ENCODE data around the gene PLCD3.
"Not testable (repeated sequence)": the region's sequence is repeated elsewhere in the genome, so short reads cannot be mapped to it uniquely, and the experiment has no call there.

Gene PLCD3

DNA sequence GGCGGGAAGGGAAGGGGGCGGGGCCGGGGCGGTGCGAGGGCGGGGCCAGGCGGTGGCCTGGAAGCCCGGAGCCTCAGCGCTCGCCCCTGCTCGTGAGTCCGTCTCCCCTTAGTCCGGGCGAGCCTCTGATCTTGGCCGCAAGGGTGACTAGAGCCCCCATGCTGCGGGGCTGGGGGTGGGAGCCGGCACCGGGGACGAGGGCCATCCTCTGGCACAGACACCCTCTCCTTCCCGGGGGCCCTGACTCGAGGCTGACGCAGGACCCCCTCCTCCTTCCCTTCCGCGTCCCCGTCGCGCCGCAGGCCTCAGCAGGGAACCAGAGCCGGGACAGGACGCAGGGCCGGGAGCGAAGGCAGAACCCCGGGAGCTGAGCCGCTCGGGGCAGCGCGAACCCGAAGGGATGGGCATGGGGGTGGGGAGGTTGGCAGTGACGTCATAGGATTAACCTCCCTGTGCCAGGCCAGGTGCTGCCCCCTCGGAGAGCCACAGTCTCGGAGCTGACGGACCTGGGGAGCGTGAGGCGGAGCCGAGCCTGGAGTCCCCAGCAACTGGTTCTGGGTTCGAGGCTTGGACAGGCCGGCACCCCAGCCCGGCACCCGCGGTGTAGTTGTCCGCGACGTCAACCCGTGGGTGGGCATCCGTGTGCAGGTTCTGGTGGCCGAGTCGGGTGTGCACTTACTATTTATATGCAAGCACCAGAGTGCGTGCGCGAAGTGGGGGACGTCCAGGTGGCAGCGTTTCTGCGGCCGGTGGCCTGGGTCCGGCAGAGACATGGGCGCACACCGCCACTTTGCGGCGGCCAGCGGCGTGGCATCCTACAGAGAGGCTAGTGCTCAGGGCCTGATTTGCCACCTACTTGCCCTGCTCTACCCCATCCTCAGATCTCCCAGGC, 503 bp upstream of the PLCD3 start:
- DNase-seq (ENCODE audit: low spot score), result peak; percentile 80

DNA sequence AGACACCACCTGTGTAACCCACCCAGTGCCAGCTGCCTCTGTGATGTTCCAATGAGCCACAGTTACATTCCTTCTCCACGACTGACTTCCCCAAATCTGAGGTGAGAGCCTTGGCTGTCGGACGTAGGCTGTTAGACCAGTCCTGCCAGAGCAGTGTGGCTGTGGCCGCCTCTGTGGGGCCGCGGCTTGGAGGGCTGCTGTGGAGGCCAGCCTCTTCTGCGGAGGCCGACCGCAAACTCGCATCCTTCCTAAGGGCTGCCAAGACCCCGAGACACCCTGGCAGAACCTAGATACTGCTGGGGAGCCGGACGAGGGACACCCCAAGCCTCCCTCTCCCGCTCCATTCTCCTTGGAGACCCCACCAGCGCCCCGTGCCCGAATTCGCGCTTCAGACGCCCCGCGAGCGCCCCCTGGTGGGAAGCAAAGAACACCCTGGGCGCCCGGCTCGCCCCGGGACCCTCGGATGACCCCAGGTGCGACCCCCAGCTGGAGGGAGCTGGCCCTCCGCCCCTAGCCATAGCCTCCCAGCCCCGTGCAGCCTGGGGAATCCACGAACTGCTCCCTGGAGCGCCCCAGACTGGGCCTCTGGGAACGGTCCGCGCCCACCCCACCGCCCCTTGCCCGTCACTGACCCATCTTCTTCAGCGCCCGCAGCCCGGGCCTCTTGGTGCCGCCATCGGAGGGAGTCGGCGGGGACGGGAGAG, 547 bp downstream of the PLCD3 start:
- no peak for DNase-seq (ENCODE audit: low spot score)

DNA sequence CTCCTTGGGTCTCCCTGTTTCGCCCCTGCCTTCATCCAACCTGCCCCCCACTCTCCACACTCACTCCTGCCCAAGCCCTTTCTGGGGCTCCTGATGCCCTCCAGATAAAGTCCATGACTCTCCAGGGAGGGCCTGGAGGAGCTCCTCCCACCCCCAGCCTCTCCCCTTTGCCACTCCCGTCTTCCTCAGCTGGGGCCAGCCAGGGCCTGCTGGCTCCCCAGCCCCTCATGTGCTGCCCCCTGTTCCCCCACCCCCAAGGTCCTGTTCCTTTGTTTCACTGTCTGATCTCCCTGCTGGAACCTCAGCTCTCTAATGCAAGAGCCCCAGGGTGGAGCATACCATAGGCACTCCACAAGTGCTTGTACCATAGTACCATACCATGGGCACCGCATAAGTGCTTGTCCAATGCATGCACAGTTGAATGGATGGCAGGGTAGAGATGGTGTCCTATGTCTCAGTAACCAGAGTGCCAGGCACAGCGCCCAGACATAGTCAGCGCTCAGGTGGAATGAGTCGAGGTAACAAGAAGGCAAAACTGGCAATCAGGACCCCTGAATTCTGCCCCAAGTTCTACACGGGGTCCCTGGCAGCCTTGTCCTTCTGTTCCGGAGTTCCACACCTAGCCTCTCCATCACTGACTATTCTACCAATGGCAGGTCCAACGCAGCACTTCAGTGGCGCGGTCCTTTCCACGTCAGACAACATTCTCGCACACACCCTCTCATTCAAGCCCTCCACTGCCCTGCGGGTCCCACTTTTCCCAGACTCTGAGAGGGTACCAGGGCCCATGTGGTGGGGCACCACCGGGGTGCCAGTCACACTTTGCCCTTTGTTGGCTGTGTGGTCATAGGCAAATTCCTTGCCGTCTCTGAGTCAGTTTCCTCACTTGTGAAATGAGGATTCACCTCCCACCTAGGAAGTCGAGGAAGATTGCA, 1.4 kb downstream of the PLCD3 start:
- DNase-seq (ENCODE audit: low spot score), result no peak

DNA sequence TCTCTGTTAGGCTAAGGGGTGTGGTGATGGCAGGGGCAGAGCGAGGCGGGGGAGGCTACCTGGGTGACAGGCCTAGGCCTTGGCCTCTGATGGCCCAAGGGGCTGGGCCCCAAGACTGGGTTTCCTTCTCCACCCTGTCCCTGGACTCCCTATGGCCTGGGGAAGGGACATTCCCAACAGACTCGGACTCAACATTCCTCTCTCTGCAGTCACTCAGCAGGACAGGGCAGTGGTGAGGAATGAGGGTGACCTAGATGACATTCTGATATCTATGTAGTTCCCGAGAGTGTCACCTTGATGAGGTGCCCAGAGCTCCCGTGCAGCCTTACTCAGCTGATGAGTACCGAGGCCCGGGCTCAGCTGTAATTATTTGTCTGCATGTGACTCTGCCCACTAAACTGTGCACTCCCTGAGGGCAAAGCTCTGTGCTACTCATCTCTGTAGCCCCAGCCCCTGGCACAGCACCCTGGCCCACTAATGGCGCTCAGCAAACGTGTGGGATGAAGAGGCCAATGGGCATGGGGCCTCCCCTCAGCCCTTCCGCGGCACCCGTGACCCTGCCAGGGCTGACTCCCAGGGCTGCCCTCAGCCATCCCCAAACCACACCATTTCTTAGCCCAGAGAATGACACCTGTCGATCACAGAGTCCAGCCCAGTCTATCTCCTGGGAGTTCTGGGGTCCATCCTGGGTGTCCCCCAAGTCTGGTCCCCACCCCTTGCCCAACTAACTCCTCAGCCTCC, 2.2 kb downstream of the PLCD3 start:
- no peak for DNase-seq (ENCODE audit: low spot score)

DNA sequence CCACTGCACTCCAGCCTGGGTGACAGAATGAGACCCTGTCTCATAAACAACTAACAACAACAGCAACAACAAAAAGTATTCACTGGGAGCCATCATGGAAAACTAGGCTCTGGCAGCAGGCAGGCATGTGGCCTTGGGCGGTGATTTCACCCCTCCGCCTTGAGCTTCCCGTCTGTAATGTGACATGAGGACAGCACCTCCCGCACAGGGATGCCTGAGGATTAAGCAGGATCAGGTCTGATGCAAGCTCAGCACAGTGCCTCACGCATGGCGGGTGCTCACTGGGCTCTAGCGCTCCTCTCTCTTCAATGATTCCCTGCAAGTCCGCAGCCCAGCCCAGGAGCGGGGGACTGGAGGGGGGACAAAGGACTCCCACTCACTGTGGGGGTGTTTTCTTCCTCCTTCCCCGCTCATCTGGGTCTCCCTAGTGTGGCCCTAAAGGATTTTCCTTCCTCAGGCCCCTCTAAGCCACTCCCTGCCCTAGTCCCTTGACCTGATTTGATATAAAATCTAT, 2.8 kb downstream of the PLCD3 start:
- DNase-seq (ENCODE audit: low spot score), result no peak

DNA sequence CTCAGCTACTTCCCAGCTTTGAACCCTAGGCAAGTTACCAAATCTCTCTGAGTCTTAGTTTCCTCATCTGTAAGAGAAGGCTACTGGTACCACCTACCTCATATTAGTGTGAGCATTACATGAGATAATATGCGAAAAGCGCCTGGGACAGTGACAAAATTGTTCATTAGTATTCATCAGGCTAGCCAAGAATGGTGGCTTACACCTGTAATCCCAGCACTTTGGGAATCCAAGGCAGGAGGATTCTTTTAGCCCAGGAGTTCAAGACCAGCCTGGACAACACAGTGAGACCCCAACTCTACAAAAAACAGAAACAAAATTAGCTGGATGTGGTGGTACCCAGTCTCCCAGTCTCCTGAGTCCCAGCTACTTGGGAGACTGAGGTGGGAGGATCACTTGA, 3.3 kb downstream of the PLCD3 start:
- DNase-seq (ENCODE audit: low spot score), result no peak

DNA sequence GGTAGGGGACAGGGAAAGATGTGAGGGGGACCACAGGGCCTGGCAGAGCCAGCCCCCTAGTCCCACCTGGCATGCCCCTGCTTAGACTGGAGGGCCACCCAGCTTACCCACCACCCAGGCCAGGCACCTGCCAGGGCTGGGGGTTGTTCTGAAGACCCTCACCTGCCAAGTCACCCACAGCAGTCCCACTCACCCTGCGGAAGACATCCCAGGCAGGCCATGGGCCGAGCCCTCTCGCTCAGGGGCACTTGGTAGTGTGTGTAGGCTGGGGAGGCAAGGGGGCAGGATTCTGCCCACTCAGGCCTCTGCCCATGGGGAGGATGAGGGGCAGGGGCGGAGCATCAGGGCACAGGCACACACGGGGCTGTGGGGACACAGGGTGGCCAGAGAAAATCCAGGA, 4.0 kb downstream of the PLCD3 start:
- no peak for DNase-seq (ENCODE audit: low spot score)

DNA sequence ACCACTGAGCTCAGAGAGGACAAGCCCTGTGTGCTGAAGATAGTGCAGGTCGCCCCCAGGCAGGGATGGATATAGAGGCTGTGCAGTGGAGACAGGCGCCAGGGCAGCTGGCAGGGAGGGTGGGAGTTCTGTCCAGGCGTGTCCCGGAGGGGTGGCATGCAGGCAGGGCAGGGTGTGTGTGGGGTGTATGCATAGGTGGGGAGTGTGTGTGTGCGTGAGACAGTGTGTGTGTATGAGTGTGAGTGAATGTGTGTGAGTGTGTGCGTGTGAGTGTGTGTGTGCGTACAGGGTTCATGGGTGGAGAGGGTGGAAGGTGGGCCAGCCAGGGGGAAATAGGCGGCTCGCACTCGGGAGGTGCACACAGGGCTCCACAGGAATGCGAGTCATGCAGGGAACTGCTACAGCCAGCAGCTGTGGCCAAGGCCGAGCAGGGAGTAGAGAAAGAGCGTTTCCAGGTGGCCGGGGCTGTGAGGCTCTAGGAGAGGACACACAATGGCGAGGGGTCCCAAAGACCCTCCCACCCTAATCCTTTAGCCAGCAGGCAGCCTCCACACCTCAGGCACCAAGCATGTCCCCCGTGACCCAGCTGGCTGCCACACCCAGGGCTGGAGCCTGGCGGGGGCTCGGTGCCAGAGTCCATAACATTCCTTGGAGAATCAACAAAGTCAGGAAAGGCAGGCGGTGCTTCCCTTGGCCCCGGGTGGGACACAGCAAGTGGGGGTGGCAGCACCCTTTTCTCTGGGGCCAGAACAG, 4.6 kb downstream of the PLCD3 start:
- no peak for DNase-seq (ENCODE audit: low spot score)

DNA sequence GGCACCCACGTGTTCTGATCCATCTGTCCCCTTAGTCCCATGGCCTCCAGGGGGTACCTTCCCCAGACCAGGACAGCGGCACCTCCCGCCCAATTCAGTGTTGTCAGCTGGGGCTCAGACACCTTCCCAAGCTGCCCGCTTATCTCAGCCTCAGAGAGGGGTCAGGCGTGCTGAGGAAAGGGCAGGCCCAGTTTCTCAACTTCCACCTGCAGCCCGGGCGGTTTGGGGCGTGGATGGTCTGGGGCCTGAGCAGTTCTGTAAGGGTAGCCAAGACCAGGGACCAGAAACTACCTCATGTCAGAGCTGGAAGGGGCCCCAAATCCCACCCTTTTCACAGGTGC, 5.1 kb downstream of the PLCD3 start:
- DNase-seq (ENCODE audit: low spot score), result no peak

DNA sequence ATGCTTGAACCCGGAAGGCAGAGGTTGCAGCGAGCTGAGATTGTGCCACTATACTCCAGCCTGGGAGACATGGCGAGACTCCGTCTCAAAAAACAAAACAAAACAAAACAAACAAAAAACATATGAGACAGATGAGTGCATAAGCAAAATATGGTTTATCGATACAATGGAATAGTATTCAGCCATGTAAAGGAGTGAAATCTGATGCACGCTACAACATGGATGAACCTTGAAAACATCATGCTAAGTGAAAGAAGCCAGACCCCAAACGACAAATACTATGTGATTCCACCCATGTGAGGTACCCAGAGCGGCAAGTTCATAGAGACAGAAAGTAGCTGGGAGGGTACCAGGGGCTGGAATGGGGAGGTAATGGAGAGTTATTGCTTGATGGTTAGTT, 6.8 kb downstream of the PLCD3 start:
- no peak for DNase-seq (ENCODE audit: low spot score)

DNA sequence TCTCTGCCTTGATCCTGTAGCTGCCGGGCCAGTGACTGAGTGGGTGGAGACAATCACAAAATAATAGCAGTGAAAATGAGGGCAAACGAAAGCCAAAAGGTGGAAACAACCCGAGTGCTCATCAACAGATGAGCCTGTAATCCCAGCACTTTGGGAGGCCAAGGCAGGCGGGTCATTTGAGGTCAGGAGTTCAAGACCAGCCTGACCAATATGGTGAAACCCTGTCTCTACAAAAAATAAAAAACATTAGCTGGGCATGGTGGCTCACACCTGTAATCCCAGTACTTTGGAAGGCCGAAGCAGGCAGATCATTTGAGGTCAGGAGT, 7.6 kb downstream of the PLCD3 start:
- not testable (repeated sequence) for DNase-seq (ENCODE audit: low spot score)

DNA sequence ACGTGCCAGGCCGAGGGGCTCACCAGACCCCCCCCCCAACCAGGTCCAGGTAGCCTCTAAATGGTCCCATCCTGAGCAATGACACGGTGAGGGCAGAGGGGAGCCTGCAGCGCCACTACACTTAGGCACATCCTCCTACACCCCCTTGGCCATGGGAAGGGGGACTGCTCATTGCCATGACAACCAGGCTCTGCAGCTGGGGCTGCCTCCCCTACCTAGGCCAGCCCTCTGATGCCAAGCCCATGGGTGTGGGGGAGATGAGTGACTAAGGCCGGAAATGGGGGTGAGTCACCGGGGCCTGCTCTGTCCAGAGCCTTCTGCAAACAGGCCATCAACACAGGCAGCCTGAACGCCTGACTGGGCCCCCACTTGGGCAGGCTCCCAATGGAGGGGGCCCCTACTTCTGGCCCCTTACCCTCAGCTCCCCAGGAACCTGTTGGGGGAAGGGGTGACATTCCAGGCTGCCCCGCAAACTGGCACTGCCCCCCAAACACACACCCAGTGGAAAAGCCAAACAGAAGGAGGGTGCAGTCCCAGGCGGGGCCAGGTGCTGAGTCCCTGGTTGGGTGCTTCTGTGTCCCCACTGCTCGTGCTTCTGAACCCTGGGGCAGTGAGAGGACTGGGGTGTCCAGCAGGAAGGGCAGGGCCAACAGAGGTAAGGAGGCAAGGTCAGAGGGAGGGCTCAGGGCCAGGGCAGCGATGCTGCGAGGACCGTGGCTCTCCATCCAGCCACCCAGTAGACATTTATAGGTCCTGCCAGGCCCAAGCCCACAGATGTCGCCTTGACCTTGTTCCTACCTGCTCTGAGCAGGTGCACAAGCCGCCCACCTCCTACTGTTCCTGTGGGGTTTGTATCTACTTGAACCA, 8.2 kb downstream of the PLCD3 start:
- no peak for DNase-seq (ENCODE audit: low spot score)

DNA sequence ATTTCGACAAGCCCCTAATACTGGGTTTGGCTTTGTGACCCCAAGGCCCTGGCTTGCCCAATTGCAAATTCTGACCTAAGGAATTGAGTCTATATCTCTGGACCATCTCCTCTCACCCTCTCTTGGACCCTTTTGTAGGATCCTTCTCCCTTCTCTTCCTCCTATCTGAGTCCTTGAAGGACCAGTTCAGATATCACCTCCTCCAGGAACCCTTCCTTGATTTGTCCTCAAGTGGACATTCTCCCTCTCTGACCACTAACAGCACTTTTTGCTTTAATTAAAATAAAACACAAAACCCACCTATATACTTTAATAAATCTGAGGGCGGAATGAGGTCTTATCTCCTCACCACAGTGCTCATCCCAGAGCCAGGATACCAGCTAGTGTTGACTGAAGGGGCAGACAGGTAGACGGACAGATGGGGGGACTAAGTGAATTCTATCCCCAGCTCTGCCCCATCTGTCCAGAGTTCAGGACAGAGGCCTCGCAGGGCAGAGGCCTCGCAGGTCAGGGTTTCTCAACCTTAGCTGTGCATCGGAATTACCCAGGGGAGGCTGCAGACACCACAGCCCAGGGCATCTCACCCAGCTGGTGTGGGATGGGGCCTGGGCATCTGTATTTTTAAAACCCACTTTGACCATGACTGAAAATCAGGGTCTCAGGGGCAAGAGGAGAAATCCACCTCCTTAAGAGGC, 9.1 kb downstream of the PLCD3 start:
- no peak for DNase-seq (ENCODE audit: low spot score)

DNA sequence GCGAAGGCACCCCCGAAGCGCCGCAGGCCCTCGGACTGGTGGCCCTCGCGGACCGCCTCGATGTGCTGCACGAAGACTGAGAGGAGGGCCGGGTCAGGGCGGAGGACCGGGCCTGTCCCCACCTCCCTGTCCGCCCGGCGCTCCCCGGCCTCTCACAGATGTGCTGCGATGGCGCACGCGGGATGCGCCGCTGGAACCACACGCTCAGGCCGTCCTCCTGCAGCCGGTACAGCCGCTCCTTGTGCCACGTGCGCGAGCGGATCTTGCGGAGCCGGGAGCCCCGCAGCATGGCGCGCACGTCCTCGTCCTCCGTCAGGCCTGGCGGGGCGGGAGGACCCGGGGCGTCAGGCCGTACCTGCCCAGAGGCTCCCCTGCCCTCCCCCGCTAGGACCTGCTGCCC, 11.3 kb downstream of the PLCD3 start:
- no peak for DNase-seq (ENCODE audit: low spot score)

DNA sequence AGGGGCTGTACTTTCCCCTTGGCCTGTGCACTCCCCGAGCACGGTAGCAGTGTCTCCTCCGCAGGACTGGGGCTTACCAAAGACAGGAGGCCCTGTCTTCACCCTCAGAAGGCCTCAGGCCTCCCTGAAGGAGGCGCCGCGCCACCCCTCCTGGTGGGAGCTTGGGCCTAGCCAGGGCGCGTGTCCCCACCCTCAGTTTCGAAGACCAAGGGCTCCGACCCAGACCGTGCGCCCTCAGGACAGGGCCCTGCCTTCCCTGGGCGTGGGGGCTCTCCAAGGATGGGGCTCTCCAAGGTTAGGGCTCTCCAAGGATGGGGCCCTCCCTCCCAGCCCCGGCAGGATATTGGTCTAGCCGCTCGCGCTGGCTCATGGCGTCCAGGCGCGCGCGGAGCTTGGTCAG, 11.8 kb downstream of the PLCD3 start:
- no peak for DNase-seq (ENCODE audit: low spot score)

DNA sequence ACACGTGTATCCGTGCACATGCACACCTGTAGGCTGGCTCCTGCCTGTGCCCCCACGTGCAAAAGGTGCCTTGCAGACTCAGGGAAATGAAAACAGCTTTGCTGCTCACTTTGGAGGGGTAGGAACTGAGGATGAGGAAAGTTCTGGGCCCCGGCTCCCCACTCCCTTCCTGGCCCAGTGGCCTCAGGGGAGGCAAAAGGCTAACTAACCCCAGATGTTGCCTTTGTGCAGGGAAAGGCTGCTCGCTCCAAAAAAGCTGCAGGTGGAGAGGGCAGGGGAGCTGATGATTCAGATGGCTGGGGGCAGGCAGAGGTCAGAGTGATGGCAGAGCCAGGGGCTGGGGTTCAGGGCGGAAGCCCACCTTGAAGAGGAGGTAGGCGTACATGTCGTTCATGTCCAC, 12.4 kb downstream of the PLCD3 start:
- no peak for DNase-seq (ENCODE audit: low spot score)

DNA sequence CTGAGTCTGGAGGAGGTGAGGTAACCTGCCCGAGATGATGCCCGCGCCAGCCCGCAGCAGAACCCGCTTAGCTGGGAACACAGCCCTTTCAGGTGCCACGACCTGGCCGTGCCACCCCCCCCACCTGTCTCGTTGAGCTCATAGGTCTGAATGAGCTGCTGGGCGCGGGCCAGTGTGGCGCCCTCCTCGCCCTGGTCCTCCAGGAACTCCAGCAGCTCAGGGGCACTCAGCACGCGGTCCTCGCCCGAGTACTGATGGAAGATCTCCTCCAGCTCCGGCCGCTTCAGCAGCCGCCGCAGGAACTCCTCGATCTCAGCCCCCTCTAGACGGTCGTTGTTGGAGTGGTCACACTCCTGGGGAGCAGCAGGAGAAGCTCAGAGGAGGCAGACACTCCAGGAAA, 13.6 kb downstream of the PLCD3 start:
- DNase-seq (ENCODE audit: low spot score), result no peak

DNA sequence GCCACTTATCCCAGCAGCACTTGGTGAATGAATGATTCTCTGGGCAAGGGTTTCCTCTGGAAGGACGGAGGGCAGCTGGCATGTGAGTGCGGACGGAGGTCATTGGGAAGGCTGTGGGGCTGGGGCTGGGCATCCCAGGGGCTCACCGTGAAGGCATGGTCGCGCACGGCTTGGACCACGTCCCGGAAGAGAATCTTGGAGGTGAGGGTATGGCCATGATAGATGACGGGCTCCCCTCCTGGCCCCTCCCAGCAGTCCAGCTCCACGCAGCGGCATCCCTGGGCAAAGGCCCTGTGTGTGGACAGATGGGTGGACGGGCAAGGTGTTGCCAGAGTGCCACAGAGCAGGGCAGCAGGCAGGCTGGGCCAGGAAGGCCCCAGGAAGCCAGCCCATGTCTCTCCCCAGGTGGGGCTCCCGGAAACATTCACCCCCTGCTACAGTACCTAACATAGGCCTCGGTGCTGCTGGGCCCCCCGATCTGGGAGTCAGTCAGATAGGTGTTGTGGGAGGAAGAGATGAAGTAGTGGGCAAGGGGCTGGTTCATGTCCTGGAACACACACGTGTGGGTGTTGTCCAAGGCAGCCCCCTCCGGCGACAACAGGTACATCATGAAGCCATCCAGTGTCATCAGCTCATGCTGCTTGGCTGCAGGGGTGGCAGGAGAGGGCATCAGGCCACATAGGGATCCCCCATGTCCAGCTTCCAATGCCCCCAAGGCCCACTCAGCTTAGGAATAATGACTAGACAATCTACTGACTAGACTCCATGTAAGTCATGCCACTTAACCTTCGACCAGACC, 14.3 kb downstream of the PLCD3 start:
- no peak for DNase-seq (ENCODE audit: low spot score)

DNA sequence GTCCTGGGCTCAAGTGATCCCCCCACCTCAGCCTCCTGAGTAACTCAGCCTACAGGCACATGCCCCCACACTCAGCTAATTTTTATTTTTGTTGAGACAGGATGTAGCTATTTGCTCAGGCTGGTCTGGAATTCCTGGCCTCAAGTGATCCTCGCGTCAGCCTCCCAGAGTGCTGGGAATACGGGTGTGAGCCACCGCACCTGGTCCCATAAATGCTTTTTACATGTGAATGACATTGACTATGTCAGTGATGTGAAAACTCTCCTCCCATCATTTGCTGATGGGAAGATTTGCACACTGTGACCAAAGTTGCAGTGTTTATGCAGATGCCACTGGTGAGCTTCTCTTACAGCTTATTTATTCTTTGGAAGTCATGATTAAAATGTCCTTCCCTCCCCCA, 15.0 kb downstream of the PLCD3 start:
- DNase-seq (ENCODE audit: low spot score), result no peak

Measured in cerebellar cortex (tissue), 1 donor.